SIG-M5 (cell line): ENCODE data around the gene C1QC.
A peak's percentile ranks its signal among the peaks of the same experiment; 100 is the strongest.

Source experiments
- DNase-seq: peaks from one replicate; lab custom pipeline; 2025; lab: John Stamatoyannopoulos, UW

Gene C1QC

DNA sequence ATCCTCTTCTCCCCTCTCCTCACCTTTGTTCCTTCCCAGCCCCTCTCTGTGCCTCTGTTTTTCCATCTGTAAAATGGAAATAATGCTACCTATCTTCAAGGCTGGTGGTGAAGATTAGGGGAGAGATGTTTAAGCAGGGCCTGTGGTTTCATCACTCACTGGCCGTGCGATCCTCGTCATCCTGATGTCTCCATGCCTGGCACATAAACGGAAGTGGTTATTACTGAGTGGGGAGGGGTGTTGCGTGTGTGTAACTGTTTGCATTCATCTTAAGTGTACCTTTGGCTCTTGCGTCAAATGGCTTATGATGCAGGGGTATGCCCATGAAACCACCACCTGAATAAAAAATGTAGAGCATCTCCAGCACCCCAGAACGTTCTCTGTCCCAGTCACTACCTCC lies 24.2 kb upstream of the C1QC start:
- DNase-seq: peak; percentile 20

DNA sequence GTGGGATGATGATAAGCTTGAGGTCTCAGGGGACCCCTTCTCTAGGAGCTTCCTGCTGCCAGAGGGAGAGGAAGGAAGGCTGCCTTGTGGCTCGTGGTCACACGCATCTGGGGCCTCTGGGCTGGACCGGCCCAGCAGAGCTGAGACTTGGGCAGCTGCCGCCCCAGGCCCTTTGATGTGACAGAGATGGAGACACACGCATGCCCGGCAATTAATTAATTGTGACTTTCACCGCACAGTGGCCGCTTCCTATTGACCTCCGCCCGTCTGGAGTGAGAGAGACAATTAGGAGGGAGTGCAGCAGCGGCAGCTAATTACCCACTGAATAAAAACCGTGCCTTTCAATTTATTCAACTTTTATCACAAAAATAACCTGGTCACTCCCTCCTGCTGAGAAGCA lies 23.6 kb upstream of the C1QC start:
- DNase-seq: no peak

DNA sequence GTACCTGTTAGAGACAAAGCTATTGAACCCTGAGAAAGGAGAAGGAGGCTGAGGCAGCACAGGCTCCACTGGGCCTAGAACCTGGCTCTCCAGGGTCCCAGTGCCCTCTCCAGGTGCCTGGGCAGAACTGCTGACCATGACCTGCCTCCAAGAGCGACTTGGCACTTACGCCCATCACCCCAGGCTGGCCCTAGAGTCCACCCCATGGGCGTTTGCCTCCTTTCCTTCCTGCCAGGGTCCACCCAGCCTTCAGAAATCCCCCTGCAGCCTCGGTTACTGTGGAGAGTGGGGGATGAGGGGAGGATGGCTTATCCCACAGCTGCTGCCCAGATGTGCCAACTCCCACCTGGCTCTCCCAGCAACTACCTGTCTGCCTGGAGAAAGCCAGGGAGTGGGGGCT lies 21.7 kb upstream of the C1QC start:
- DNase-seq: no peak

DNA sequence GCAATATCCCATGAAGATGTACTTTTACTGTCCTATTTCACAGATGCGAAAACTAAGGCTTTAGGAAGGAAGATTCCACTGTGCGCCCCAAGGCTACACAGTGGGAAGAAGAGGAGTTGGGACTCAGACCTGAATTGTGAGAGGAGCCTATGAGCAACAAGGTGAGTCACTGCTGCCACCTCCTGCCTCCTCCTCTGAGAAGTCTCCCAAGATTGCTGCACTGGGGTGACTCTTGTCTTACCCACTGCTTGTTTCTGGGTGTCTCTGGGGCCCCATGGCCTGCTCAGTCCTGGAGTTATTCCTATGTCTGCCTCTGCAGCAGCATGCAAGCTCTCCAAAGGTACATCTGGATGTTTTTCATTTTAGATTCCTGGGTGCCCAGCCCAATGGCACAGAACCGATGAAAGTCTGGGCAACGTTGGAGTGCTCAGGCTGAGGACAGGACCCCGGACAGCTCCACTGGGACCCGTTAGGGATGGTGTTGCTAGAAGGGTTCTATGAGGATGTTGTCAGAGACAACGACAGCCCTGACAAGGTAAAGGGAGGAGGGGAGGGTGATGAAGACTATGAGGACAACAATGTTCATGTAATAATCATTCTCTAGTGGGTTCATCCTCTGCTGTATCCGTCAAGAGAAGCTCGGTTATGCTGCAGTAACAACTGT lies 18.0 kb upstream of the C1QC start:
- DNase-seq: no peak

DNA sequence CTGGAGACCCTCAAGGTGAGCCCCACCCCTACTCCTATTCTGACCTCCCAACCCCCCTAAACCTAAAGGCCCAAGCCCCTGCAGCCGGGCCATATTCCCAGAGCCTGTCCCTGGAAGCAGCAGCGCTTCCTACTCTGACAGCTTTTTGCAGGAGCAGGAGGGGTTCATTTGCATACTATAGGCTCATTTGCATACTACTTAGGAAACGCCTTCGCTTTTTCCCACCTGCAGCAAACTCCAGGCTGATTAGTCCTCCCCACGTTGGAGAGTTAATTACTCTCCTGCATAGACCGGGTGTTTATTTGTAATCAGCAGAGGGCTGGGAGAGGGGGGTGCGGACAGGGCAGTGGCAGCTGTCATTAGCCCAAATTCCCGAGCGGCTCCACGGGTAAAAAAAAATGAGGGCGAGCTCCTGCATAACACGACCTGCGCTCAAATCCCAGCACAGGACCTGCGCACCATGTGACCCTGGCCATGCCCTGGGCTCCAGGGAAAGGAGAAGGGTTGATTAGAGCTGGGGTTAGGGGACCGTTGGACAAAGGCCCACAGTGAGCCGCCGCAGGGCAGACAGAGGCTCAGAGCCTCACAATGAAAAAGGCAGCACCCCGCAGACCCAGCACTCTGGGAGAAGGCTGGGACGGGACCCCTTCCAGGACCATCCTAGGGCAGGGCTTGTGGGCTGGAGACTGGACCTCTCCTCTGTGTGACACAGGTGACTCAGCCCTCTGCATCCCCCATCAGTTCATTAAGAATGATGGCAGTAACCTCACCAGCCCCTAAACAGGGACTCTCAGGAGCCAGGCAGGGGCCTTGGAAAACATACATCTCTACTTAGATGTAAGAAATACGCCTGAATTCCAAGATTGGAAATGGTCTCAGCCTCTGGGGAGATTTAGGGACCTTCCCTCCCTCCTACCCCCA lies 16.9 kb upstream of the C1QC start:
- DNase-seq: no peak

DNA sequence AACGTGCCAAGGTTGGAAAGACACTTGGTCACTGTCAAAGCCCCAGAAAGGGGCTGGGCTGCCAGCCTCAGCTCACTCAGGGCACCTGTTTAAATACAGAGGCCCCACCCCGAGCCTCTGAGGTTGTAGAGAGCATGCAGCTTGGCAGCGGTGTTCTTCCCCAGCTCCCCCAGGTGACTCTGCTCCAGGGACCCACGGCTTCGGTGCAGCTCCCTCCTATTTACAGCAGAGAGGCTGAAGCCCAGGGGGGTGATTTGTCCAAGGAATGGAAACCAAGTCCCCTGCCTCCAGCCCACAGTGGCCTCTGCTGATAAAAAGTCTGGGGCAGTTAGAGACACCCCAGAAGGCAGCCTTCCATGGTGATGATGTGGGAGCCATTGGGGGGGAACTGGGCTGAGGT lies 16.1 kb upstream of the C1QC start:
- DNase-seq: no peak

DNA sequence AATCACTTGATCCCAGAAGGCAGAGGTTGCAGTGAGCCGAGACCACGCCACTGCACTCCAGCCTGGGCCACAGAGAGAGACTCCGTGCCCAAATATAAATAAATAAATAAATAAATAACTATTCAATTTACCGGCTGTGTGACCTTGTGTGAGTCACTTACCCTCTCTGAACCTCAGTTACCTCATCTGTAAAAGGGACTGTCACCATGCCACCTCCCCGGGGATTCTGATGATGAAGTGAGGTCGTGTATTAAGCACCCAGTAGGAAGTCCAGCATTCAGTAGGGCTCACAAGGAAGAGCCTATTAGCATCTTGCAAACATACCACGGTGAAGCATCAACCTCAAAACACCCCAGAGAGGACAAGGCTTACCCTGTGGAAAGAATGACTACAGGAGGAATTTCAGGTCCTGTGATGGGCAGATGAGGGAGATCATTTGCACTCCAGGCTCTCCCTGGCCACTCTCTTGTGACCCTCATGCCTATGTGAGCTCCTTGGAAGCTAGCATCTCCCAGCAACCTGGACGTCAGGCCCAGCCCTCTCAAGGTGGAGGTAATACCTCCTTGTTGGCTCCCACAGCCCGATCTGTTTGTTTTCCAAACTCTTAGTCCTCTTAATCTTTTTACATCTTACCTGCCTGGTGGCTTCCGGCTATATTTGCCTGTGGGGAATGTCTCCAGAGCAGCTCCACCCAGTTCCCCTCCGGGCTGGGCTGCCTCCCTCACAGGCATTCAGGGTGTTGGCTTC lies 14.6 kb upstream of the C1QC start:
- DNase-seq: no peak

DNA sequence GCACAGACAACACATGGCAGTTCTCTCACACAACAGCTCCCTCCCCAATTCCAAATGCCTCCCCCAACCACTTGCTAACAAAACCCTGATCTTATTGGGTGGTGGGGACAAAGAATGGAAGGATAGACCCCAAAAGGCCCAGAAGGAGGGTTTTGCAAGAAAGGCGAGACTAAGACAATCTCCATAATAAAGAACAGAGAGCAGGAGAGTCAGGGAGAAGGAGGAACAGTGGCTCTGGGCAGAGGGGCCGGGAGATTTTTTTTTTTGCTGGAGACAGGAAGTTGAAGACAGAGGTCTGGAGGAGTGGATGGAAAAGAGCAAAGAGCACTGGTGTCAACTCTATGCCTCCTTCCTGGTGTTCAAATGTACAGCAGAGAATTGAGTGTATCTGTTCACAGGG lies 13.5 kb upstream of the C1QC start:
- DNase-seq: no peak

DNA sequence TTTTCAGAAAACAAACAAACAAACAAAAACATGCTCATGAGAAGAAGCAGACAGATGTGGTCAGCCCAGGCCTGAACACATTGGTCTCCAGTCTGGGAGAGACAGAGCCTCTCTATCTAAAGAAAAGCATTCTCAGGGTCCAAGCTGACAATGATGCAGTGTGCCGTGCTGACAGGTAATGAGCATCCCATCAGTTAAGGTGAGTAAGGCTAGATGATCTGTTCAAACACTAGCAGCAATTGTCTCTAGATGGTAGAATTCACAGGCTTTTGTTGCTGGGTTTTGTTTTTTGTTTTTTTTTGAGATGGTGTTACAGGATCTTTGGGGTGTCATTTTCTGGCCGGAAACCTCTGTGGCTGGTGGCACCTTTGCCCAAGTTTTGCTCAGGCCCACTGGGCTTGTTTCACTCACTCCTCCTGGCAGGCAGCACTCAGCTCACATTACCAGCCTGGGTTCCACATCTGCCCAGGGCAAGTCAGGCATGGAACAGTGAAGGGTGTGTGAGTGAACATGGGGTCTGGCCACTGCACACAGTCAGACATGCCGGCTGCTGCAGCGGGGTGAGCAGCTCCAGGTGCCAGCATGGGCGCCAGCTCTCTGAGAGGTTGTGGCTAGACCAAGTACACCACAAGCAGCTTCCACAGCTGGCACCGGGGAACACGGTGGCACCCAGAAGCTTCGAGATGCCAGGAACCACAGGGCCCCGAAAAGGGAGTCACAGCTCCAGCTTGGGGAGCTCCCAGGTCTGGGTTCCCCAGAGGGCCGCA lies 9.6 kb upstream of the C1QC start:
- DNase-seq: no peak

DNA sequence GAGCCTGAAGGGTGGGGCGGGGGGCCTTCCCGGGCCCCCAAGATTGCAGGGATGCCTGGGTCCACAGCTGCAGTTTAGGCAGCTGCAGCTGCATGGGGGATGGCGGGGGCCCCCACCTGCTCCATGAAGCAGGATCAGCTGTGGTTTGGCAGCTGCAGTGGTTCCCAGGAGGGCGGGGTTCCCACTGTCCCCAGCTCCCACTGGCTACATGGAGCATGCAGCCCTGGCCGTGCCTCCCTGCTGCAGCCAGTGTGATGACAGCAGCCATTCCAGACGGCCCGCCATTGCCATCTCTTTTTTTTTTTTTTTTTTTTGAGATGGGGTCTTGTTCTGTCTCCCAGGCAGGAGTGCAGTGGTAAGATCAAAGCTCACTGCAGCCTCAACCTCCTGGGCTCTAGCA lies 8.0 kb upstream of the C1QC start:
- DNase-seq: no peak

DNA sequence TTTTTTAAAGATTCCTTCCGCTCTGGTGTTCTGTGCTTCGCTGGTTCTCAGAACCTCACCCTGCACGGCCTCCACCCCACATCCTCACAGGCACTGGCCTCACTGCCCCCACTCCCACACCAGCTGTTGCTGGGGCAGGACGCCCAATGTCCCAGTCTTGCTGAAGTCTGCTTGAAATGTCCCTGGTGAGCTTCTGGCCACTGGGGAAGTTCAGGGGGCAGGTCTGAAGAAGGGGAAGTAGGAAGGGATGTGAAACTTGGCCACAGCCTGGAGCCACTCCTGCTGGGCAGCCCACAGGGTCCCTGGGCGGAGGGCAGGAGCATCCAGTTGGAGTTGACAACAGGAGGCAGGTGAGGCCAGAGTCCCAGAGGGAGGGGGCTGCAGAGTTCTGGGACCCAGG lies 7.1 kb upstream of the C1QC start, which contains the start of gene C1QA:
Gene C1QA, plus strand, starts transcription at position 276 of the 400 bp plus-strand sequence. CDS start 989 bp downstream, outside the sequence.
- no peak for DNase-seq

DNA sequence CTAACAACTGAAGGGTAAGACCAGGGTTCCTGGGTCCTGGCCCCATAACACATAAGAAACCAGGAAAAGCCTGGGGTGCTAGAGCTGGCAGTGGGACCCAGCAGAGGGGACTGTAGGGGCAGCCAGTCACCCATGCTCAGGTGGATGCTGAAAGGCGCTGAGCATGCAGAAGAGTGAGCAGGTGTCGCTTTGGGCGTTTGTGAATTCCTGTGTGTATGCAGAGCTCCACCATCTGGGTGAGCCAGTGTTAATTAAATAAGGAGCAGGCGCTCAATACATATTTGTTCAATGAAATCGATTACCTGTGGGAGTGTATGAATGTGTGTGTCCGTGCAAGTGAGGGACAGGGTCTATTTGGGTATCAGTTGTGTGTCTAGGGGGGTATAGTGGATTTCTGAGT lies 6.5 kb upstream of the C1QC start:
- DNase-seq: no peak

DNA sequence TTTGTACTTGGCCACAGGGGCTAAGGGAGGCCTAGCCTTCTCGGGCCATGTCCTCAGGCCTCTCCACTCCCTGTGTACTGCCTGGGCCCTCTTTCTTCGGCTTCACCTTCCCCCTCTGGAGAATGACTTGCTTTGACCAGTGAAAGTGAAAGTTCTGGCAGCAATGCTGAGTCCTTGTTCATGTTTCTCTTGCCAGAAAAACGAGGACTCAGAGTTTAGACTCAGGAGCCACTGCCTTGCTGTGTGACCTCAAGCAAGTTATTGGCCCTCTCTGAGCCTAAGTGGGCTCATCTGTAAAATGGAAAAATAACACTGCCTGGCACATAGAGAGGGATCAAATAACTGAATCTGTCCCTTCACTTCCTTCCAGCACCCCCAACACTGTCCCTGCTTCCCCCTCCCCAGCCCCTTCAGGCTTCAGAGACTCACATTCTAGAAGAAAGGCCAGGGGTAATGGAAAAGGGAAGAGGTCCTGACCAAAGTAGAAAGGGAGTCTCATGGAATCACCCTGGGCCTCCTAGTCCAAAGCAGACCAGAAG lies 5.5 kb upstream of the C1QC start:
- DNase-seq: no peak

DNA sequence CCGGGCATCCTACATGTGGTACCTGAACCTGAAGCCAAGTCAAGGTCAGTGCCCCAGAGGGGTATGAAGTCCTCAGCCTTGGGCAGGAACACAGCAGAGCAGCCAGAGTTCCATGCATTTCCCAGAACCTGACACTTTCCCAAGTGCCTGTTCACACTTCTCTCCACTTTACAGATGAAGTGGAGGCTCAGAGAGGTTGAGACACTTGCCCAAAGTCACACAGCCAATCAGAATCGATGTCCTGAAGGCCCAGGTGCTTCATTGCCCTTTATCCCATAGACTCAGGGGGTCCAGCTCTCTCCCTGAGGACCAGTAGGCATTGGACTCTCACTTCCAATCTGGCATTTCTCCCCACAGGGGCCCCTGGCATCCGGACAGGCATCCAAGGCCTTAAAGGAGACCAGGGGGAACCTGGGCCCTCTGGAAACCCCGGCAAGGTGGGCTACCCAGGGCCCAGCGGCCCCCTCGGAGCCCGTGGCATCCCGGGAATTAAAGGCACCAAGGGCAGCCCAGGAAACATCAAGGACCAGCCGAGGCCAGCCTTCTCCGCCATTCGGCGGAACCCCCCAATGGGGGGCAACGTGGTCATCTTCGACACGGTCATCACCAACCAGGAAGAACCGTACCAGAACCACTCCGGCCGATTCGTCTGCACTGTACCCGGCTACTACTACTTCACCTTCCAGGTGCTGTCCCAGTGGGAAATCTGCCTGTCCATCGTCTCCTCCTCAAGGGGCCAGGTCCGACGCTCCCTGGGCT lies 4.8 kb upstream of the C1QC start:
- DNase-seq: no peak

DNA sequence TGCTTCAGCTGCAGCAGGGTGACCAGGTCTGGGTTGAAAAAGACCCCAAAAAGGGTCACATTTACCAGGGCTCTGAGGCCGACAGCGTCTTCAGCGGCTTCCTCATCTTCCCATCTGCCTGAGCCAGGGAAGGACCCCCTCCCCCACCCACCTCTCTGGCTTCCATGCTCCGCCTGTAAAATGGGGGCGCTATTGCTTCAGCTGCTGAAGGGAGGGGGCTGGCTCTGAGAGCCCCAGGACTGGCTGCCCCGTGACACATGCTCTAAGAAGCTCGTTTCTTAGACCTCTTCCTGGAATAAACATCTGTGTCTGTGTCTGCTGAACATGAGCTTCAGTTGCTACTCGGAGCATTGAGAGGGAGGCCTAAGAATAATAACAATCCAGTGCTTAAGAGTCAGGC lies 4.1 kb upstream of the C1QC start:
- no peak for DNase-seq

DNA sequence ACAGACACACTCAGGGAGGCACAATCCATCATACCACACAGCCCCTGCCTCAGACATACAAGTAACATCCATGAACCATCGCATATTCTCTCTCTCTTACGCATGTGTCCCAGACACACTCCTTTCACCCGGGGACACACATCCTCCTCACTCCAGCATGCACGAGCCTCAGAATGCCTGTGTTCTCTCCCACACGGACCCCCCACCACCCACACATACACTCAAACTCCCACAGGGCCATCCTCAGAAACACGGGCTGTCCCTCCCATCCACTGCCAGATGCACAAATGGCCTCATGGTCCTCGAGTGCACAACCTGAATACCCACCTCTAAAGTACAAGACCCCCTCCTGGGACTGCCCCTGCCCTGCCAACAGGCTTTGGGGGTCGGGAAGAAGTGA lies 2.2 kb upstream of the C1QC start:
- no peak for DNase-seq

DNA sequence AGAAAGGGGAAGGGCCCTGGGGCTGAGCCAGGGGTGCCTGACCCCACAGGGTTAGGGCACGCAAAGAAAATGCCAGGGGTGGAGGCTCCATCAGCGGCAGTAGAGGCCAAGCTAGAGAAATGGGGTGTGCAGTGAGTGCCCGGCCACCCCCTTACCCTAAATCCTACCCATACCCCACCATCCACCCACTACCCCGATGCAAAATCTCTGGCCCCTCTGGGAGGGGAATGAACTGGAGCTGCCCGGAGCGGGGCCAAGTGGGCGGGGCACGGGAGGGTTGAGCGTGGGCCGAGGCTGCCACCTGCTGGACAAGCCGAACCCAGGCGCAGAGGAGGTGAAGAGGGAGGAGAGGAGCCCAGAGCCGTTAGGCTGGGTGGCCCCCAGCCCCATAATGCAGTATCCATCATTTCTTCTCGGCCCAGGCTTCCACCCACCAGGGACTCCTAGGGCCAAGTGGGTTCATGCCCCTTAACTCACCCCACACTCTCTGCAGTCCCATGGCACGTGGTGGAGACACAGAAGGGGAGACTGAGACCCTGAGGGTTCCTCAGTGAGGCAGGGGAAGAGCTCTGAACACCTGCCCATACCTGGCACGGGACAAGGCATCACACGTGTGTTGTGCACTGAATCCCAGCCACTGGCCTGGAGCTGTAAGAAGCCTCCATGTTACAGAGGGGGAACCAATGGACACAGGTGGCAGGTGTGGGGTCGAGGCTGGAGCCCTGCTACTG lies 1.4 kb upstream of the C1QC start:
- DNase-seq: no peak

DNA sequence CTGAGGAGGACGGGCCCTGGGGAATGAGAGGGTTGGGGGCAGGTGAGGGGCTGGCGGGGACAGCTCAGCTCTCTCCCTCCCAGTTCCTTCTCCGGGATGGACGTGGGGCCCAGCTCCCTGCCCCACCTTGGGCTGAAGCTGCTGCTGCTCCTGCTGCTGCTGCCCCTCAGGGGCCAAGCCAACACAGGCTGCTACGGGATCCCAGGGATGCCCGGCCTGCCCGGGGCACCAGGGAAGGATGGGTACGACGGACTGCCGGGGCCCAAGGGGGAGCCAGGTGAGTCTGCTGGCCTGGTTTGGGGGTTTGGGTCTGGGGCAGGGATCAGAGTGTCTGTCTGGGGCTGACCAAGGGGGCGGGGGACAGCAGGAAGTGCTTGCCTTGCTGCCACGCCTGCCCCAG lies 495 bp downstream of the C1QC start:
- no peak for DNase-seq

DNA sequence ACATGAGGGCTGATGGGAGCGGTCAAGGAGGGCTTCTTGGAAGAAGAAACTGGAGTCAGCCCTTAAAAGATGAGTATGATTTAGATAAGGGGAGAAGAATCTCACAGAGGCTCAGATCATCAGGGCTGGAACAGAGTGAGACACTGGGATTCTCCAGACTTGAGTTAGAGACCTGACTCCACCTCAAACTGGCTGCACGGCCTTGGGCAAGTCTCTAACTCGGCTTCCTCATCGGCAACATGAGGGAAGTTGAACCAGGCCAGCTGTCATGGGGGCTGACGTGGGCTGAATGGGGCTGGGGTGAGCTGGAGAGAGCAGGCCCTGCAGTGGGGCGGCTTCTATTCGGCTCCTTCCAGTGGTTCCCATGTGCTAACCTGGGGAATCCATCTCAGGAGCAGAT lies 2.5 kb downstream of the C1QC start:
- no peak for DNase-seq

DNA sequence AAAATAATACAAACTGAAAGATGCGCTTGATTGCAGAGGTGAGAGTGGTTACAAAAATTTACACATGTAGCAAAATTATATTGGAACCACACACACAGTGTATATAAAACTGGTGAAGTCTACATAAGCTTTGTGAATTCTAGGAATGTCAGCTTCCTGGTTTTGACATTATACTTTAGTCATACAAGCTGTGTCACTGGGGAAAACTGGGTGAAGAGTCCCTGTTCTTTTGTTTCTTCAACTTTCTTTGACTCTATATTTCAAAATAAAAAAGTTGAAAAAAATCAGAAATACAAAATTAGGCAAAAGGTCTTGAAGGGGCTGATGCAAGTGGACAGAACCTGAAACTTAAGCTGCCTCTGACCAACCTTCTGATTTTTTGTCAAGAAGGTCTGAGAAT lies 3.0 kb downstream of the C1QC start:
- no peak for DNase-seq
